GM12878 (cell line): ENCODE data around the gene PARK7. TPM values are rescaled to one million over a fixed set of nuclear protein-coding genes. Genes with fewer than 3 reads are reported as not detected.
A peak's percentile ranks its signal among the peaks of the same experiment; 100 is the strongest.

ENCODE experiments used
- ATAC-seq: fragments of 200-7000 bp; cut with Tn5 transposase; 3 replicates; pipeline ENCODE4 v1.9.1; 2020; ENCODE audit warnings: mild to moderate bottlenecking, moderate library complexity
- BruUV-seq: library from RNA; stranded (reverse); fragments of 400-500 nt; replicated peaks from 2 replicates; lab custom pipeline; 2021; lab: Mats Ljungman, UMichigan
- CTCF ChIA-PET: fragments of 300-600 bp; sonication (Branson Sonifier 250); formaldehyde crosslinking; extraction: SDS; loops from one replicate; lab custom pipeline; 2021; ENCODE audit warnings: inconsistent platforms; lab: Yijun Ruan, JAX
- POLR2A ChIA-PET: fragments of 350-600 bp; formaldehyde crosslinking; extraction: SDS; loops from one replicate; lab custom pipeline; 2021; ENCODE audit warnings: inconsistent platforms; lab: Charles Lee
- RAD21 ChIA-PET: fragments of 300-600 bp; sonication (Branson Sonifier 250); formaldehyde crosslinking; loops from one replicate; lab custom pipeline; 2023; ENCODE audit warnings: antibody characterized with exemption; ENCODE audit not compliant: unreplicated experiment; lab: Charles Lee
- SMC1A ChIA-PET: fragments of 300-600 bp; sonication (Branson Sonifier 250); formaldehyde crosslinking; loops from one replicate; lab custom pipeline; 2023; ENCODE audit not compliant: unreplicated experiment, uncharacterized antibody; lab: Charles Lee
- DNase-seq: peaks from one replicate; pipeline ENCODE4 v3.0.0-alpha.2; 2011; ENCODE audit warnings: low read depth, low spot score
- FAIRE-seq: peaks from 3 replicates; lab custom pipeline; 2011; peaks lifted over from hg19 to GRCh38; lab: Jason Lieb, UNC
- H2AFZ ChIP-seq: 2 replicates; pipeline ENCODE4 v1.6.0; 2011; ENCODE audit warnings: low read depth, low read length, control low read depth; ENCODE audit not compliant: control insufficient read depth
- H3K27ac ChIP-seq: 2 replicates; pipeline ENCODE4 v1.5.1; 2011; ENCODE audit warnings: control low read depth; ENCODE audit not compliant: control insufficient read depth, insufficient read depth
- H3K27me3 ChIP-seq, 2 experiments: replicated peaks in 1 of 2; 2 replicates each; pipeline versions ENCODE4 v1.6.0 to v1.6.1; 2011; ENCODE audit warnings: low read length in 1 of 2; ENCODE audit not compliant: control insufficient read depth in 2 of 2, insufficient read depth in 2 of 2
- H3K36me3 ChIP-seq, 2 experiments: 2 replicates each; pipeline ENCODE4 v1.5.1; 2011; ENCODE audit warnings: low read length in 1 of 2; ENCODE audit not compliant: control insufficient read depth in 2 of 2, insufficient read depth in 2 of 2
- H3K4me1 ChIP-seq: 2 replicates; pipeline ENCODE4 v1.6.1; 2011; ENCODE audit warnings: mild to moderate bottlenecking, low read length, moderate library complexity, mixed read lengths; ENCODE audit not compliant: control insufficient read depth, insufficient read depth
- H3K4me2 ChIP-seq: 2 replicates; pipeline ENCODE4 v1.6.0; 2011; ENCODE audit warnings: control low read depth; ENCODE audit not compliant: control insufficient read depth, insufficient read depth
- H3K4me3 ChIP-seq: fragments of 200-600 bp; sonication (generic); 2 replicates; pipeline ENCODE4 v1.5.1; 2016
- H3K79me2 ChIP-seq: 2 replicates; pipeline ENCODE4 v1.6.0; 2011; ENCODE audit warnings: low read length; ENCODE audit not compliant: control insufficient read depth, insufficient read depth
- H3K9ac ChIP-seq: 2 replicates; pipeline ENCODE4 v1.8.0; 2011; ENCODE audit warnings: low read length, control low read depth, mixed read lengths; ENCODE audit not compliant: control insufficient read depth, insufficient read depth
- H3K9me3 ChIP-seq: replicated peaks from 3 replicates; pipeline ENCODE4 v1.5.1; 2011; ENCODE audit warnings: mild to moderate bottlenecking, low read length; ENCODE audit not compliant: control insufficient read depth, insufficient read depth
- H4K20me1 ChIP-seq: 2 replicates; pipeline ENCODE4 v1.6.0; 2011; ENCODE audit not compliant: control insufficient read depth, insufficient read depth
- BCL3 ChIP-seq: IDR thresholded peaks from 2 replicates; pipeline ENCODE4 v1.6.1; 2011; ENCODE audit warnings: borderline replicate concordance, low read depth, mild to moderate bottlenecking, moderate library complexity, low read length; ENCODE audit not compliant: insufficient read depth, poor library complexity, severe bottlenecking
- BHLHE40 ChIP-seq, 2 experiments: fragments of 450-650 bp in 1 of 2; IDR thresholded peaks; 2 replicates each; pipeline ENCODE4 v1.6.1; 2011 to 2017; ENCODE audit warnings: low read depth in 2 of 2, borderline replicate concordance in 1 of 2, improper control_type of control experiment in 1 of 2, low read length in 1 of 2, mild to moderate bottlenecking in 1 of 2
- BRCA1 ChIP-seq: IDR thresholded peaks from 2 replicates; pipeline ENCODE4 v1.6.1; 2011; ENCODE audit warnings: low read depth, low read length, improper control_type of control experiment
- ELK1 ChIP-seq: IDR thresholded peaks from 2 replicates; pipeline ENCODE4 v1.6.1; 2012; ENCODE audit warnings: low read depth, low read length, improper control_type of control experiment
- FOS ChIP-seq: IDR thresholded peaks from 3 replicates; pipeline ENCODE4 v1.6.1; 2011; ENCODE audit warnings: borderline replicate concordance; ENCODE audit not compliant: insufficient read length; ENCODE audit errors: extremely low read depth
- IKZF1 ChIP-seq: fragments of 450-650 bp; conservative IDR thresholded peaks from 2 replicates; pipeline ENCODE4 v1.6.1; 2017; ENCODE audit warnings: antibody characterized with exemption, mild to moderate bottlenecking
- IKZF2 ChIP-seq, 2 experiments: fragments of 450-650 bp; IDR thresholded peaks; 2 replicates each; pipeline ENCODE4 v1.6.1; 2017; ENCODE audit warnings: mild to moderate bottlenecking in 2 of 2, moderate library complexity in 2 of 2
- MYB ChIP-seq: fragments of 150-350 bp; IDR thresholded peaks from 2 replicates; pipeline ENCODE4 v1.6.1; 2014; ENCODE audit warnings: mild to moderate bottlenecking, low read depth, low read length, borderline replicate concordance
- SPI1 ChIP-seq: IDR thresholded peaks from 2 replicates; pipeline ENCODE4 v1.6.1; 2011; ENCODE audit warnings: low read depth, mild to moderate bottlenecking, low read length, moderate library complexity, borderline replicate concordance; ENCODE audit not compliant: insufficient read depth
- SRF ChIP-seq, 2 experiments: IDR thresholded peaks; 2 replicates each; pipeline ENCODE4 v1.6.1; 2011; ENCODE audit warnings: low read depth in 2 of 2, low read length in 2 of 2, mild to moderate bottlenecking in 1 of 2, moderate library complexity in 1 of 2
- WGBS: methylation state at CpG from one replicate; pipeline ENCODE4 v1.1.6; 2016; ENCODE audit warnings: low lambda C conversion rate; ENCODE audit not compliant: insufficient replicate concordance, insufficient coverage; ENCODE audit errors: missing lambda C conversion rate; 5-methylcytosine and 5-hydroxymethylcytosine counted together
- in situ Hi-C: fragments of 300-500 bp; cut with MboI; formaldehyde crosslinking; loops from 9 replicates; pipeline ENCODE4 v1.14.3; 2018; ENCODE audit warnings: mixed read lengths
- intact Hi-C: fragments of 100-400 bp; cut with micrococcal nuclease; formaldehyde crosslinking; loops from one replicate; pipeline ENCODE4 v1.14.2; 2022; ENCODE audit not compliant: unreplicated experiment
- polyA plus RNA-seq, 11 experiments: library from polyadenylated mRNA; depleted of rRNA in 4 of 11; unstranded in 6 of 11; stranded (reverse) in 5 of 11; fragments of >200 nt; fragmentation: Nextera tagmentation in 4 of 11; fragmentation: Illumina TruSeq in 1 of 11; extraction: Ambion mirVana in 4 of 11; extraction: Trizol in 1 of 11; gene quantifications; 1 replicate in 1 of 11; 2 replicates in 10 of 11; pipeline versions ENCODE4 v1.2.1 to v1.2.3, GENCODE V29; 2011 to 2016; ENCODE audit warnings: inconsistent platforms in 2 of 11, missing spikeins in 2 of 11, low read depth in 1 of 11
- total RNA-seq, 4 experiments: library from RNA; depleted of rRNA in 3 of 4; stranded (reverse); fragments of >200 nt in 3 of 4; fragmentation: Illumina TruSeq in 1 of 4; extraction: Trizol in 1 of 4; gene quantifications; 2 replicates each; pipeline versions ENCODE4 v1.2.1 to v1.2.3, GENCODE V29; 2013 to 2021
- TF ChIP-seq, protein P1 (sequence below), 3 experiments: IDR thresholded peaks in 2 of 3; conservative IDR thresholded peaks in 1 of 3; 2 replicates each; pipeline ENCODE4 v1.5.1; 2011; ENCODE audit warnings: low read depth in 3 of 3, low read length in 3 of 3, mild to moderate bottlenecking in 3 of 3, control low read depth in 2 of 3, moderate library complexity in 2 of 3, inconsistent platforms in 1 of 3, mixed read lengths in 1 of 3; ENCODE audit not compliant: control insufficient read depth in 2 of 3, insufficient read depth in 1 of 3; ENCODE audit errors: extremely low read depth in 1 of 3
- TF ChIP-seq, protein P2 (sequence below): IDR thresholded peaks from 2 replicates; pipeline ENCODE4 v1.6.1; 2012; ENCODE audit warnings: low read depth, low read length, improper control_type of control experiment

The PARK7 gene
- total and polyA plus RNA-seq, 10 of the 15 experiments (the other 5 are each of a cell fraction or from before 2014, with no cell fraction given), result 267 to 1,056 (median 495) TPM

DNA sequence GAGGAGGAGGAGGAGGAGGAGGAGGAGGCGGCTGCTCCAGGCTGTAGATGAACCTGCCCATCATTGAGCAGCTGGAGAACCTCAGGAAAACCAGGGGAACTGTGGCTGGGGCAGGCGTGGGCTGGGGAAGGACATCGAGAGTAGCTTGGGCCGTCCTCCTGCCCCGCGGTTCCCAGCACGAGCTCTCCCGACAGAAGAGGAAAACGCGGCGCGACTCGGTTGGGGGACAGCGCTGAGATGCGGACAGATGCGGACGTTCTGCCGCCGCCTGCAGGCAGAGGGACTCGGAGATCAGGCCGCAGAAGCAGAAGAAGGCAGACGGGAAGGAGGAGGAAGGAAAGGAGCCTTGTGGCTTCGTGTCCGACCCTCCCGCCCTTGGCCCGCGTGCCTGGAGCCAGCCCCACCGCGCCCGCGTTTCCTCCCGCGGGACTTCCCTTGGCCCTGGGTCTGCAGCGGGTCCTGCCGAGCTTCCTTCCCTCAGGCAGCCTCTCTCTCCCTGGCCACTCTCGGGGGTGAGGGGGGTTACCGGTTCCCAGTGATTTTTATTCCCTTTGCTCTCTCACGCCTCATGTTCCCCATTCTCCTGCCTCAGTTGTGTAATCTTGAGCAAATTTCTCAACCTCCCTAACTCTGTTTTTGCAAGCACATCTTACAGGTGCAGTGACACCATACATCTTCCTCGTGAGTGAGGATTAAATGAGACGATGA is 19.1 kb upstream of the PARK7 start:
- H3K9ac ChIP-seq, result no peak overlapping the region
- peaks cover 5 to 8% of the 10 kb centered on the region in 2 experiments; a peak in 3 of 4 replicates for H3K27me3 ChIP-seq
- H3K9me3 ChIP-seq, result no peaks in the 10 kb centered on the region
- ATAC-seq, result peak; percentile 44
- ChIA-PET RAD21 (interaction anchor here (1.6 kb wide), 1 partner anchor 19 kb away, joined by 4 read pairs; the partner anchor contains the start of gene PARK7), CTCF (interaction anchor here (1.4 to 1.6 kb wide), 2 partner anchors 190 to 273 kb away, joined by 3 read pairs; no protein-coding TSS in a partner anchor), SMC1A (interaction anchor here (1.0 to 1.4 kb wide), 4 partner anchors 12 to 20 kb away, joined by 3 to 7 read pairs (median 4); partner anchors contain the start of gene PARK7), POLR2A (interaction anchor here (0.5 to 1.3 kb wide), 5 partner anchors 19 to 932 kb away, joined by 3 to 7 read pairs (median 4); partner anchors contain the start of gene PARK7)
- no peak overlapping the region for H3K4me2 ChIP-seq
- no peaks in the 10 kb centered on the region for H3K79me2 ChIP-seq
- FAIRE-seq, result no peak
- no peak overlapping the region for H3K4me3 ChIP-seq
- no TSS peak for BruUV-seq
- H3K27ac ChIP-seq, result no peak overlapping the region
- WGBS, result 13% methylated on average over 30 of the region's 40 CpGs
- H4K20me1 ChIP-seq, result no peaks in the 10 kb centered on the region
- in situ Hi-C loops (no loop called here), intact Hi-C loops (no loop called here)
- no peak for DNase-seq
- no peaks in the 10 kb centered on the region for H3K36me3 ChIP-seq
- H3K4me1 ChIP-seq, result peaks cover 5% of the 10 kb centered on the region; the same call in 1 of the 2 replicates
- peak overlapping the region; percentile 15; the same call in 1 of the 2 replicates for H2AFZ ChIP-seq
- TF ChIP-seq, protein P1, sequence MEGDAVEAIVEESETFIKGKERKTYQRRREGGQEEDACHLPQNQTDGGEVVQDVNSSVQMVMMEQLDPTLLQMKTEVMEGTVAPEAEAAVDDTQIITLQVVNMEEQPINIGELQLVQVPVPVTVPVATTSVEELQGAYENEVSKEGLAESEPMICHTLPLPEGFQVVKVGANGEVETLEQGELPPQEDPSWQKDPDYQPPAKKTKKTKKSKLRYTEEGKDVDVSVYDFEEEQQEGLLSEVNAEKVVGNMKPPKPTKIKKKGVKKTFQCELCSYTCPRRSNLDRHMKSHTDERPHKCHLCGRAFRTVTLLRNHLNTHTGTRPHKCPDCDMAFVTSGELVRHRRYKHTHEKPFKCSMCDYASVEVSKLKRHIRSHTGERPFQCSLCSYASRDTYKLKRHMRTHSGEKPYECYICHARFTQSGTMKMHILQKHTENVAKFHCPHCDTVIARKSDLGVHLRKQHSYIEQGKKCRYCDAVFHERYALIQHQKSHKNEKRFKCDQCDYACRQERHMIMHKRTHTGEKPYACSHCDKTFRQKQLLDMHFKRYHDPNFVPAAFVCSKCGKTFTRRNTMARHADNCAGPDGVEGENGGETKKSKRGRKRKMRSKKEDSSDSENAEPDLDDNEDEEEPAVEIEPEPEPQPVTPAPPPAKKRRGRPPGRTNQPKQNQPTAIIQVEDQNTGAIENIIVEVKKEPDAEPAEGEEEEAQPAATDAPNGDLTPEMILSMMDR (IDR thresholded peaks at IDR 0.05 in 2 of 3, conservative IDR thresholded peaks at IDR 0.05 in 1 of 3; ENCODE audit: control insufficient read depth in 2 of 3, extremely low read depth in 1 of 3, insufficient read depth in 1 of 3, low read depth in 3 of 3, low read length in 3 of 3), result peak in 2 of 3 experiments; percentile 2 to 24; a peak in 2 of 6 replicates
- no peak for TF ChIP-seq BHLHE40 (IDR thresholded peaks at IDR 0.05; ENCODE audit: borderline replicate concordance in 1 of 2, low read depth in 2 of 2, low read length in 1 of 2)
- TF ChIP-seq SRF (IDR thresholded peaks at IDR 0.05; ENCODE audit: low read depth in 2 of 2, low read length in 2 of 2), result no peak
- no peak for TF ChIP-seq FOS
- TF ChIP-seq MYB, result no peak
- TF ChIP-seq BRCA1, result no peak
- no peak for TF ChIP-seq ELK1
- peak; percentile 39; the same call in 1 of the 2 replicates for TF ChIP-seq IKZF1
- TF ChIP-seq IKZF2 (IDR thresholded peaks at IDR 0.05), result 0 out of 4 replicates have a peak, but pooled peaks of 1 of the 2 experiments have one; percentile 10
- TF ChIP-seq BCL3, result peak; percentile 25
- TF ChIP-seq, protein P2, sequence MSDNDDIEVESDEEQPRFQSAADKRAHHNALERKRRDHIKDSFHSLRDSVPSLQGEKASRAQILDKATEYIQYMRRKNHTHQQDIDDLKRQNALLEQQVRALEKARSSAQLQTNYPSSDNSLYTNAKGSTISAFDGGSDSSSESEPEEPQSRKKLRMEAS, result 0 out of 2 replicates have a peak, but pooled peaks have one; percentile 35
- no peak for TF ChIP-seq SPI1
